NB4 (cell line): ENCODE data around the gene FBP1.

Experiments
- DNase-seq: peaks from one replicate; pipeline ENCODE4 v3.0.0; 2010; ENCODE audit warnings: low read depth
- H3K4me3 ChIP-seq: one replicate; pipeline ENCODE4 v1.5.1; 2011; ENCODE audit warnings: mild to moderate bottlenecking, low read depth, low read length, moderate library complexity
- MAX ChIP-seq: IDR thresholded peaks from 2 replicates; pipeline ENCODE4 v1.6.1; 2011; ENCODE audit warnings: low read depth, low read length
- MYC ChIP-seq: IDR thresholded peaks from 2 replicates; pipeline ENCODE4 v1.6.1; 2011; ENCODE audit warnings: low read depth, low read length
- POLR2A ChIP-seq: IDR thresholded peaks from 2 replicates; pipeline ENCODE4 v1.6.1; 2011; ENCODE audit warnings: mild to moderate bottlenecking; ENCODE audit not compliant: insufficient read length; ENCODE audit errors: extremely low read depth
- TF ChIP-seq, protein P1 (sequence below): IDR thresholded peaks from one replicate; pipeline ENCODE4 v1.5.1; 2012; ENCODE audit warnings: low read depth, low read length

FBP1 gene

GRCh38 chr9:94649100-94649819 is 9.9 kb upstream of the FBP1 start:
- peak; percentile 95 for DNase-seq
- H3K4me3 ChIP-seq: peak overlapping the region; percentile 37
- TF ChIP-seq POLR2A (peak; percentile 22), MYC (peak; percentile 7; the same call in 1 of the 2 replicates), MAX (no peak)
- TF ChIP-seq, protein P1, sequence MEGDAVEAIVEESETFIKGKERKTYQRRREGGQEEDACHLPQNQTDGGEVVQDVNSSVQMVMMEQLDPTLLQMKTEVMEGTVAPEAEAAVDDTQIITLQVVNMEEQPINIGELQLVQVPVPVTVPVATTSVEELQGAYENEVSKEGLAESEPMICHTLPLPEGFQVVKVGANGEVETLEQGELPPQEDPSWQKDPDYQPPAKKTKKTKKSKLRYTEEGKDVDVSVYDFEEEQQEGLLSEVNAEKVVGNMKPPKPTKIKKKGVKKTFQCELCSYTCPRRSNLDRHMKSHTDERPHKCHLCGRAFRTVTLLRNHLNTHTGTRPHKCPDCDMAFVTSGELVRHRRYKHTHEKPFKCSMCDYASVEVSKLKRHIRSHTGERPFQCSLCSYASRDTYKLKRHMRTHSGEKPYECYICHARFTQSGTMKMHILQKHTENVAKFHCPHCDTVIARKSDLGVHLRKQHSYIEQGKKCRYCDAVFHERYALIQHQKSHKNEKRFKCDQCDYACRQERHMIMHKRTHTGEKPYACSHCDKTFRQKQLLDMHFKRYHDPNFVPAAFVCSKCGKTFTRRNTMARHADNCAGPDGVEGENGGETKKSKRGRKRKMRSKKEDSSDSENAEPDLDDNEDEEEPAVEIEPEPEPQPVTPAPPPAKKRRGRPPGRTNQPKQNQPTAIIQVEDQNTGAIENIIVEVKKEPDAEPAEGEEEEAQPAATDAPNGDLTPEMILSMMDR: no peak

GRCh38 chr9:94648185-94648584 is 8.9 kb upstream of the FBP1 start:
- no peak for TF ChIP-seq MAX
- no peak overlapping the region for H3K4me3 ChIP-seq

GRCh38 chr9:94645901-94646300 is 6.6 kb upstream of the FBP1 start:
- TF ChIP-seq MYC: no peak
- no peak for TF ChIP-seq MAX
- no peak for TF ChIP-seq POLR2A
- TF ChIP-seq, protein P1: no peak
- no peak overlapping the region for H3K4me3 ChIP-seq
- peak; percentile 62 for DNase-seq

More at GRCh38 chr9:94648185-94648584, 8.9 kb upstream of the FBP1 start:
- DNase-seq: no peak

GRCh38 chr9:94644543-94644942 is 5.2 kb upstream of the FBP1 start:
- no peak for DNase-seq
- no peak for TF ChIP-seq MYC
- TF ChIP-seq MAX: no peak
- TF ChIP-seq, protein P1: no peak
- TF ChIP-seq POLR2A: no peak
- H3K4me3 ChIP-seq: no peak overlapping the region

DNA sequence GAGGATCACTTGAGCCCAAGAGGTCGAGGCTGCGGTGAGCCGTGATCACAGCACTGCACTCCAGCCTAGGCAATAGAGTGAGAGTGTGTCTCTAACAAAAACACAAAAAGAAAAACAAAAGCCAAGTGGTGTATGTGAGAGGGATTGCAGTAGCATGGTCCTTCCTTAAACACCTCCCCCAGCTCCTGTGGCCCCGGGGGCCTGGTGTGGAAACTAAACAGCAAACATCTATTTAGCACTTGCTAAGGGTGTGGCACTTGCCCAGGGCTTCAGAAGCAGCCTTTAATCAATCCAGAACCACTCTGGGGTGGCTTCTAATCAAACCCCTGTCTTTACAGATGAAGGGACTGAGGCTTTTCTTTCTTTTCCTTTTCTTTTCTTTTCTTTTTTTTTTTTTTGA is 4.4 kb upstream of the FBP1 start:
- DNase-seq: no peak
- TF ChIP-seq MYC (no peak), POLR2A (no peak), MAX (no peak)
- TF ChIP-seq, protein P1: no peak
- H3K4me3 ChIP-seq: no peak overlapping the region

DNA sequence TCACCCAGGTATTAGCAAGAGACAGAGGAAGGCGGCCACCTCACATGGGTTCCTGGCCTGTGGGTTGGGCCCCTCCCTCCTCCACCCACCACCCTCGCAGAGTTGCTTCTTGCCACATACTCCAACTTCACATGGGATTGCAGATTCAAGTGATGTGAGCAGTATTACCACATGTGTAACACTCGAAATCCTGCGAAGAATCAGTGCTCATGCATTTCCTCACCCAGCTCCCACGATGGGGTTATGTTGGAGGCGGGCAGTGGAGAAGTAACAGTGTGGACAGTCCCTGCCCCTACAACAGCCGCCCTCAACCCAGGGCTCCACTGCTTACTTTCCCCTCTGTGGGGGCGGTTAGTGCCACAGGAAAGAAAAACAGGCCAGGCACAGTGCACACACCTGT is 3.9 kb upstream of the FBP1 start:
- no peak for TF ChIP-seq MYC
- TF ChIP-seq, protein P1: no peak
- no peak for TF ChIP-seq MAX
- TF ChIP-seq POLR2A: no peak
- H3K4me3 ChIP-seq: no peak overlapping the region
- peak; percentile 42 for DNase-seq
